Measurements from ENCODE around the gene KSR1.

DNA sequence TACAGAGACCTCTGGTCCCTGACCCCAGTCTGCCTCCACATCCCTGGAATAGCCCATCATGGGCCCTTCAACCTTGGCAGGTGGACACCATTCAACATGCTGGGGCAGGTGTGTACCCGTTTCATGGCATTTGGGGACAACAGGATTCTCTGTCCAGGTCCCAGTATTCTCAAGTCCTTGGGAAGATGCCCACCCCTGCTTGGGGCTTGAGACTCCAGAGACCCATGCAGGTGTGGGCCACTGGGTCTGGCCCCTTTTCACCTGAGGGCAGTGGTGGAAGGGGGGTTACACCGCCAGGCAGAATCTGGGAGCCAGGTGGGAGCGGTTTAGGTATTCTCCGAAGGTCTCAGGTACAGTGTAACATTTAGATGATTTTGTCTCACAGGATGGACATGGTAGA, 37.1 kb upstream of the KSR1 start:
- TF ChIP-seq, protein P1, sequence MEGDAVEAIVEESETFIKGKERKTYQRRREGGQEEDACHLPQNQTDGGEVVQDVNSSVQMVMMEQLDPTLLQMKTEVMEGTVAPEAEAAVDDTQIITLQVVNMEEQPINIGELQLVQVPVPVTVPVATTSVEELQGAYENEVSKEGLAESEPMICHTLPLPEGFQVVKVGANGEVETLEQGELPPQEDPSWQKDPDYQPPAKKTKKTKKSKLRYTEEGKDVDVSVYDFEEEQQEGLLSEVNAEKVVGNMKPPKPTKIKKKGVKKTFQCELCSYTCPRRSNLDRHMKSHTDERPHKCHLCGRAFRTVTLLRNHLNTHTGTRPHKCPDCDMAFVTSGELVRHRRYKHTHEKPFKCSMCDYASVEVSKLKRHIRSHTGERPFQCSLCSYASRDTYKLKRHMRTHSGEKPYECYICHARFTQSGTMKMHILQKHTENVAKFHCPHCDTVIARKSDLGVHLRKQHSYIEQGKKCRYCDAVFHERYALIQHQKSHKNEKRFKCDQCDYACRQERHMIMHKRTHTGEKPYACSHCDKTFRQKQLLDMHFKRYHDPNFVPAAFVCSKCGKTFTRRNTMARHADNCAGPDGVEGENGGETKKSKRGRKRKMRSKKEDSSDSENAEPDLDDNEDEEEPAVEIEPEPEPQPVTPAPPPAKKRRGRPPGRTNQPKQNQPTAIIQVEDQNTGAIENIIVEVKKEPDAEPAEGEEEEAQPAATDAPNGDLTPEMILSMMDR (IDR thresholded peaks at IDR 0.05): no peak
- no peak for TF ChIP-seq ZFX (IDR thresholded peaks at IDR 0.05; ENCODE audit: borderline replicate concordance)

Data from 22Rv1 (cell line).